ENCODE data around the gene SLC22A12.

DNA sequence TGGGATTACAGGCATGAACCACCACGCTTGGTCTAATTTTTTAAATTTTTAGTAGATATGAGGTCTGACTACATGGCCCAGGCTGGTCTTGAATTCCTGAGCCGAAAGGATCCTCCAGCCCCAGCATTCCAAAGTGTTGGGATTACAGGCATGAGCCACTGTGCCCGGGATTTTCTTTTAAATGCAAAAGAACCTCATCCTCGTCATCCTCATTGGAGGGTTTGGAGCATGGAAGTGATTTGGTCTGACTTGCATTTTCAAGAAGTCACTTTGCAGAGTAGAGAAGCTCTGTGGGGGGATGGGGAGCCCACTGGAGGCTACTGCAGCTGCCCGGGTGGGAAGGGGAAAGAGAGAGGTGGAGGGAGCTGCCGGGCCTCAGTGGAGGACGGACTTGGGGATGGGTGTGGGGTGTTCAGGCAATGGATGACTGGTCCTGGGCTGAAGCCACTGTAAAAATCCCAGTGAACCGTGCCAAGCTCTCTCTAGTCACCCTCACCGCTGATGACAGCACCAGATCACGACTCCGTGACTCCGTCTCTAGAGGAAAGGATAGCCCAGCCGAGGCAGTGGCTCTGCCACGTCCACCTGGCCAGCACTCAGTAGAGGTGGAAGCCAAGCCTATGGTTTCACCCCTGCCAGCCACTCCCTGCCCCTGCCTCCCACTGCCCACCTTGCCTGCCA is 32.8 kb upstream of the SLC22A12 start:
- TF ChIP-seq, protein P1, sequence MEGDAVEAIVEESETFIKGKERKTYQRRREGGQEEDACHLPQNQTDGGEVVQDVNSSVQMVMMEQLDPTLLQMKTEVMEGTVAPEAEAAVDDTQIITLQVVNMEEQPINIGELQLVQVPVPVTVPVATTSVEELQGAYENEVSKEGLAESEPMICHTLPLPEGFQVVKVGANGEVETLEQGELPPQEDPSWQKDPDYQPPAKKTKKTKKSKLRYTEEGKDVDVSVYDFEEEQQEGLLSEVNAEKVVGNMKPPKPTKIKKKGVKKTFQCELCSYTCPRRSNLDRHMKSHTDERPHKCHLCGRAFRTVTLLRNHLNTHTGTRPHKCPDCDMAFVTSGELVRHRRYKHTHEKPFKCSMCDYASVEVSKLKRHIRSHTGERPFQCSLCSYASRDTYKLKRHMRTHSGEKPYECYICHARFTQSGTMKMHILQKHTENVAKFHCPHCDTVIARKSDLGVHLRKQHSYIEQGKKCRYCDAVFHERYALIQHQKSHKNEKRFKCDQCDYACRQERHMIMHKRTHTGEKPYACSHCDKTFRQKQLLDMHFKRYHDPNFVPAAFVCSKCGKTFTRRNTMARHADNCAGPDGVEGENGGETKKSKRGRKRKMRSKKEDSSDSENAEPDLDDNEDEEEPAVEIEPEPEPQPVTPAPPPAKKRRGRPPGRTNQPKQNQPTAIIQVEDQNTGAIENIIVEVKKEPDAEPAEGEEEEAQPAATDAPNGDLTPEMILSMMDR (IDR thresholded peaks at IDR 0.05; ENCODE audit: insufficient read depth, low read depth, low read length), result no peak
- TF ChIP-seq EZH2 (IDR thresholded peaks at IDR 0.05; ENCODE audit: insufficient read depth, low read length), result no peak
